Vagina (tissue), 2 donors: ENCODE results near the gene MYO1A.

ENCODE experiments used
- POLR2A ChIP-seq, 2 donors: fragments of 450-650 bp; IDR thresholded peaks; one replicate each; pipeline ENCODE4 v1.6.1; 2017; ENCODE audit warnings: antibody characterized with exemption in 2 of 2, mild to moderate bottlenecking in 2 of 2, moderate library complexity in 2 of 2
- POLR2AphosphoS5 ChIP-seq, 2 donors: sonication (generic); formaldehyde crosslinking; IDR thresholded peaks; one replicate each; pipeline ENCODE4 v1.9.0; 2017; ENCODE audit warnings: antibody characterized with exemption in 2 of 2, mild to moderate bottlenecking in 2 of 2, low read depth in 1 of 2; ENCODE audit not compliant: insufficient read depth in 1 of 2
- TF ChIP-seq, protein P1 (sequence below), 3 experiments: fragments of 450-650 bp in 2 of 3; fragments of 200-600 bp in 1 of 3; sonication (generic) in 1 of 3; IDR thresholded peaks; one replicate each; pipeline ENCODE4 v1.5.1; 2017 to 2019; ENCODE audit warnings: antibody characterized with exemption in 3 of 3, mild to moderate bottlenecking in 2 of 3, moderate library complexity in 2 of 3

DNA sequence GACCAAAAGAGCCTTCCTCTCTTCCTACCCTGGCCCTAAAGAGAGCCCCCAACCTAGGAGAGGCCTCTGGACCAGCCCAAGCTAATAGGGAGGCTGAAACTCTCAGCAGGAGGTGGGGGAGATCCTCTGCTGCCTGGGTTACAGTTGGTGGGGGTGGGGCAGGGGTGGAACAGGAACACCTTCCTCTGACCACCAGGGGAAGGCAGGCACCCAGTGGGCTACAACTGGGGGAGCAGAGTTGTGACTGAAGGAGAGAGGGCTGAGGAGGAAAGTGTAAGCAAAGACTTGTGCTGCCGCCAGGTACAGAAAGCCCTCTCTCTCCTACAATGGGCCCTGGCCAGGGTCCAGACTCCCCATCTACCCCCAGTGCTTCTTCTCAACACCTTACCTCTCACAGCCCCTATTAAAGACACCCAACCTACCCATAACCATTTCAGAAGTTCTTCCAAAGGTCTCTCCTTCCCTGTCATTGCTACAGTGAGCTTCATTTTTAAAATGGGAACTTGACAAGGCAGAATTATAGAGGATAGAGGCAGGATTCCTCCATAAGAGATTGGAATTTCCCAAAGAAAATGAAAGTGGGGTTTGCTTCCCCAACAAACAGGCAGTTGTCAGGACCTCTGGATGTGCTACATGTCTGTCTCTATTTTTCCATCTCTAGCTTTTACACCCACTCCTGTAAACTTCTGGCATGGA is 1.4 kb downstream of the MYO1A start:
- TF ChIP-seq, protein P1, sequence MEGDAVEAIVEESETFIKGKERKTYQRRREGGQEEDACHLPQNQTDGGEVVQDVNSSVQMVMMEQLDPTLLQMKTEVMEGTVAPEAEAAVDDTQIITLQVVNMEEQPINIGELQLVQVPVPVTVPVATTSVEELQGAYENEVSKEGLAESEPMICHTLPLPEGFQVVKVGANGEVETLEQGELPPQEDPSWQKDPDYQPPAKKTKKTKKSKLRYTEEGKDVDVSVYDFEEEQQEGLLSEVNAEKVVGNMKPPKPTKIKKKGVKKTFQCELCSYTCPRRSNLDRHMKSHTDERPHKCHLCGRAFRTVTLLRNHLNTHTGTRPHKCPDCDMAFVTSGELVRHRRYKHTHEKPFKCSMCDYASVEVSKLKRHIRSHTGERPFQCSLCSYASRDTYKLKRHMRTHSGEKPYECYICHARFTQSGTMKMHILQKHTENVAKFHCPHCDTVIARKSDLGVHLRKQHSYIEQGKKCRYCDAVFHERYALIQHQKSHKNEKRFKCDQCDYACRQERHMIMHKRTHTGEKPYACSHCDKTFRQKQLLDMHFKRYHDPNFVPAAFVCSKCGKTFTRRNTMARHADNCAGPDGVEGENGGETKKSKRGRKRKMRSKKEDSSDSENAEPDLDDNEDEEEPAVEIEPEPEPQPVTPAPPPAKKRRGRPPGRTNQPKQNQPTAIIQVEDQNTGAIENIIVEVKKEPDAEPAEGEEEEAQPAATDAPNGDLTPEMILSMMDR (IDR thresholded peaks at IDR 0.05), result no peak
- no peak for TF ChIP-seq POLR2AphosphoS5 (IDR thresholded peaks at IDR 0.05; ENCODE audit: insufficient read depth in 1 of 2, low read depth in 1 of 2)
- TF ChIP-seq POLR2A (IDR thresholded peaks at IDR 0.05), result no peak
